ENCODE measurements around the gene ROBO1. TPM values are rescaled to one million over a fixed set of nuclear protein-coding genes. Genes with fewer than 3 reads are reported as not detected.

ROBO1 gene
- total and polyA plus RNA-seq, 2 donors (not counting 3 experiments of a cell fraction or from before 2014, with no cell fraction given): 5.9 to 14.2 TPM

DNA sequence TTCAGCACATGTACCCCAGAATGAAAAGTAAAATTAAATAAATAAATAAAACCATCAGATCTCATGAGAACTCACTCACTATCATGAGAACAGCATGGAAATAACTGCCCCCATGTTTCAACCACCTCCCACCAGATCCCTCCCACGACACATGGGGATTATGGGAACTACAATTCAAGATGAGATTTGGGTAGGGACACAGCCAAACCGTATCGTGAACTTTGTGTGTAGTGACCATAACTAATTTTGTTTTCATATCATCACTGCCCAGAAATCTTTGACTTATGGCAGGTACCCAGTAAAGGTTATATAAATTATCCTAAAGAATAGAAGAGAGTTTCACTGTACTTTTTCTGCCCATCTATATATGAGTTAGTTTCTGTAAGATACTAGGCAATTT lies 766.5 kb downstream of the ROBO1 start:
- H3K4me1 ChIP-seq (ENCODE audit: control insufficient read depth, extremely low read depth, insufficient read depth, low read length): no peaks in the 10 kb centered on the region
- ChIA-PET CTCF (no interaction called here), POLR2A (interaction anchor here (0.7 kb wide), 1 partner anchor 1506 kb away, joined by 3 read pairs; no protein-coding TSS in a partner anchor)
- intact Hi-C loops (cut with micrococcal nuclease): no loop called here
- no peaks in the 10 kb centered on the region for H3K27me3 ChIP-seq (ENCODE audit: control insufficient read depth in 2 of 2, insufficient read depth in 2 of 2, low read length in 2 of 2)
- no peak for FAIRE-seq
- BruUV-seq (replicated peaks): no TSS peak
- H3K4me3 ChIP-seq (replicated peaks in 1 of 3; ENCODE audit: insufficient read depth in 1 of 3, low read depth in 1 of 3, low read length in 3 of 3): no peak overlapping the region
- H3K4me2 ChIP-seq (ENCODE audit: insufficient read depth, low read length): no peak overlapping the region
- TF ChIP-seq MYC (IDR thresholded peaks at IDR 0.05; ENCODE audit: low read depth, low read length): no peak
- TF ChIP-seq POLR2A (IDR thresholded peaks at IDR 0.05; ENCODE audit: low read depth, low read length): no peak
- no peak for TF ChIP-seq FOS (IDR thresholded peaks at IDR 0.05; ENCODE audit: borderline replicate concordance, insufficient read depth, low read length)
- TF ChIP-seq GATA2 (IDR thresholded peaks at IDR 0.05; ENCODE audit: insufficient read depth, insufficient read length, low read depth, low read length): no peak
- TF ChIP-seq JUN (IDR thresholded peaks at IDR 0.05; ENCODE audit: borderline replicate concordance, insufficient read depth, insufficient read length, low read depth): no peak
- TF ChIP-seq EZH2 (IDR thresholded peaks at IDR 0.05; ENCODE audit: borderline replicate concordance, low read depth, low read length, severe bottlenecking): no peak
- TF ChIP-seq MAX (IDR thresholded peaks at IDR 0.05; ENCODE audit: insufficient read depth, insufficient read length): no peak
- no peak for TF ChIP-seq POLR2AphosphoS5 (IDR thresholded peaks at IDR 0.05; ENCODE audit: insufficient read depth, low read depth, low read length)
- TF ChIP-seq, protein P1, sequence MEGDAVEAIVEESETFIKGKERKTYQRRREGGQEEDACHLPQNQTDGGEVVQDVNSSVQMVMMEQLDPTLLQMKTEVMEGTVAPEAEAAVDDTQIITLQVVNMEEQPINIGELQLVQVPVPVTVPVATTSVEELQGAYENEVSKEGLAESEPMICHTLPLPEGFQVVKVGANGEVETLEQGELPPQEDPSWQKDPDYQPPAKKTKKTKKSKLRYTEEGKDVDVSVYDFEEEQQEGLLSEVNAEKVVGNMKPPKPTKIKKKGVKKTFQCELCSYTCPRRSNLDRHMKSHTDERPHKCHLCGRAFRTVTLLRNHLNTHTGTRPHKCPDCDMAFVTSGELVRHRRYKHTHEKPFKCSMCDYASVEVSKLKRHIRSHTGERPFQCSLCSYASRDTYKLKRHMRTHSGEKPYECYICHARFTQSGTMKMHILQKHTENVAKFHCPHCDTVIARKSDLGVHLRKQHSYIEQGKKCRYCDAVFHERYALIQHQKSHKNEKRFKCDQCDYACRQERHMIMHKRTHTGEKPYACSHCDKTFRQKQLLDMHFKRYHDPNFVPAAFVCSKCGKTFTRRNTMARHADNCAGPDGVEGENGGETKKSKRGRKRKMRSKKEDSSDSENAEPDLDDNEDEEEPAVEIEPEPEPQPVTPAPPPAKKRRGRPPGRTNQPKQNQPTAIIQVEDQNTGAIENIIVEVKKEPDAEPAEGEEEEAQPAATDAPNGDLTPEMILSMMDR (IDR thresholded peaks at IDR 0.05; ENCODE audit: extremely low read depth in 1 of 2, insufficient read depth in 1 of 2, low read depth in 1 of 2, low read length in 2 of 2): no peak
- H3K9me1 ChIP-seq (replicated peaks; ENCODE audit: control insufficient read depth, extremely low read depth, insufficient read depth, low read length): no peaks in the 10 kb centered on the region
- DNase-seq (ENCODE audit: low read depth, low spot score): no peak
- no peaks in the 10 kb centered on the region for H4K20me1 ChIP-seq (replicated peaks; ENCODE audit: control insufficient read depth, extremely low read depth, insufficient read depth, low read length)
- H3K27ac ChIP-seq (ENCODE audit: insufficient read depth, low read depth, low read length): no peak overlapping the region
- H3K79me2 ChIP-seq (ENCODE audit: control insufficient read depth, insufficient read depth, low read length): no peaks in the 10 kb centered on the region
- H2AFZ ChIP-seq (ENCODE audit: low read depth, low read length): no peak overlapping the region
- H3K9ac ChIP-seq (replicated peaks; ENCODE audit: extremely low read depth, insufficient read depth, low read length): no peak overlapping the region
- H3K9me3 ChIP-seq (replicated peaks; ENCODE audit: control insufficient read depth, insufficient read depth, low read length): no peaks in the 10 kb centered on the region
- no peaks in the 10 kb centered on the region for H3K36me3 ChIP-seq (ENCODE audit: control insufficient read depth in 2 of 2, extremely low read depth in 1 of 2, insufficient read depth in 2 of 2, low read length in 2 of 2)
- dilution Hi-C loops (cut with MboI; ENCODE audit: extremely low pct_ligation_motif_present, low sequenced_read_pairs): no loop called here

Measured in endothelial cell of umbilical vein (primary cell).